Heart left ventricle (tissue), 16 donors: ENCODE data around the gene HDLBP. TPM values are rescaled to one million over a fixed set of nuclear protein-coding genes. Genes with fewer than 3 reads are reported as not detected.
"Not testable (repeated sequence)": the region's sequence is repeated elsewhere in the genome, so short reads cannot be mapped to it uniquely, and the experiment has no call there.

Experiments
- ATAC-seq, 4 donors: fragments of 200-7000 bp; cut with Tn5 transposase; one replicate each; pipeline ENCODE4 v1.9.1; 2020 to 2022; ENCODE audit warnings: moderate library complexity in 4 of 4, mild to moderate bottlenecking in 3 of 4, moderate number of reproducible peaks in 1 of 4
- DNase-seq, 5 donors: peaks; one replicate each; pipeline ENCODE4 v3.0.0-alpha.2; 2020
- H3K27ac ChIP-seq, 12 donors: fragments of 200-600 bp; sonication (generic) in 4 of 12; one replicate each; pipeline versions ENCODE4 v1.5.0 to v1.8.0; 2016 to 2022; ENCODE audit warnings: mild to moderate bottlenecking in 2 of 12
- H3K27me3 ChIP-seq, 9 donors: fragments of 200-600 bp; sonication (generic) in 2 of 9; one replicate each; pipeline versions ENCODE4 v1.5.1 to v1.8.0; 2016 to 2022; ENCODE audit warnings: mild to moderate bottlenecking in 3 of 9
- H3K36me3 ChIP-seq, 9 donors: fragments of 200-600 bp; sonication (generic) in 2 of 9; one replicate each; pipeline versions ENCODE4 v1.5.0 to v1.8.0; 2018 to 2022; ENCODE audit warnings: mild to moderate bottlenecking in 2 of 9
- H3K4me1 ChIP-seq, 12 donors: fragments of 200-600 bp; sonication (generic) in 4 of 12; one replicate each; pipeline versions ENCODE4 v1.5.0 to v1.8.0; 2016 to 2022; ENCODE audit warnings: mild to moderate bottlenecking in 3 of 12
- H3K4me3 ChIP-seq, 12 donors: fragments of 200-600 bp; sonication (generic) in 4 of 12; one replicate each; pipeline versions ENCODE4 v1.5.0 to v1.8.0; 2017 to 2022; ENCODE audit warnings: mild to moderate bottlenecking in 9 of 12, moderate library complexity in 4 of 12
- H3K9me3 ChIP-seq, 12 donors: fragments of 200-600 bp; sonication (generic) in 4 of 12; one replicate each; pipeline versions ENCODE4 v1.5.0 to v1.8.0; 2016 to 2022; ENCODE audit warnings: mild to moderate bottlenecking in 1 of 12
- CTCF ChIP-seq, 12 donors: fragments of 200-600 bp; sonication (generic) in 4 of 12; IDR thresholded peaks; one replicate each; pipeline versions ENCODE4 v1.5.0 to v1.8.0; 2018 to 2022; ENCODE audit warnings: antibody characterized with exemption in 12 of 12, mild to moderate bottlenecking in 5 of 12
- POLR2A ChIP-seq, 2 donors: fragments of 450-650 bp; IDR thresholded peaks; one replicate each; pipeline ENCODE4 v1.6.1; 2017; ENCODE audit warnings: antibody characterized with exemption in 2 of 2, mild to moderate bottlenecking in 2 of 2, moderate library complexity in 2 of 2
- WGBS, 4 donors: extraction: QIAGEN DNeasy Blood & Tissue Kit in 2 of 4; methylation state at CpG; one replicate each; pipeline versions ENCODE4 v1.1.5 to v1.1.7; 2013 to 2018; 5-methylcytosine and 5-hydroxymethylcytosine counted together
- intact Hi-C, 10 donors: fragments of 100-400 bp; cut with DNase I; formaldehyde crosslinking; loops; one replicate each; pipeline versions ENCODE4 v1.11.1 to v1.14.2; 2022
- polyA plus RNA-seq, 2 donors: library from polyadenylated mRNA; stranded (reverse); fragments of 200-250 nt; gene quantifications; one replicate each; pipeline ENCODE4 v1.2.3, GENCODE V29; 2013
- total RNA-seq, 9 donors: library from RNA; depleted of rRNA in 2 of 9; stranded (reverse); fragments of >200 nt in 2 of 9; fragmentation: NEBNext Ultra II Directional in 3 of 9; extraction: Animal tissue kit (Norgen Biotek cat#: 25700) in 3 of 9; gene quantifications; one replicate each; pipeline versions ENCODE4 v1.1.0 to v1.2.4, GENCODE V29; 2016 to 2023
- donor health status: ischemic (EF 13 %, LVEDD 7.1; RV severe dilation, severe dysfunction).
- donor health status: healthy with polysubstance abuse.
- donor health status: DM: no; HTN: yes; CAD: no.
- donor health status: DM: no; HTN: no; CAD: no.
- donor health status: ischemic (EF 25% LVEDD 6.9; RV normal size, moderate dysfunction).
- donor health status: ischemic (EF 25% LVEDD 5.7; RV mildly dilated, moderate dysfunction).
- donor health status: healthy.
- donor health status: DM: yes; HTN: yes; CAD: no.
- donor health status: ischemic (EF 35%, LVEDD 5.7; RV mildly dilated, moderate dysfunction).
- donor health status: nonischemic (EF 11% LVEDD 7.7; RV severe dilation, severe dysfunction).
- donor health status: DM: yes; HTN: yes; CAD: no.
- donor health status: PGD.
- donor health status: ischemic (EF 29% LVEDD 5.4; RV normal size, mild dysfunction).
- donor health status: nonischemic (EF 23%, LVEDD 6.1; RV moderate dilation, normal function).

HDLBP gene
- total and polyA plus RNA-seq, 11 donors, result 220 to 407 (median 343) TPM

GRCh38 chr2:241295326-241296095 lies 20.0 kb downstream of the HDLBP start:
- intact Hi-C loops, result no loop called here
- H3K9me3 ChIP-seq, result no peaks in the 10 kb centered on the region
- H3K4me3 ChIP-seq, result no peak overlapping the region
- WGBS, 4 donors, result 69 to 78% (median 75%) methylated on average over 7 of the region's 7 CpGs
- no peak overlapping the region for H3K27ac ChIP-seq
- peaks cover 0 to 11% (median 6%) of the 10 kb centered on the region in 9 donors for H3K36me3 ChIP-seq
- ATAC-seq (no peak), DNase-seq (no peak)
- TF ChIP-seq CTCF (IDR thresholded peaks at IDR 0.05) (no peak), POLR2A (IDR thresholded peaks at IDR 0.05) (no peak)
- H3K27me3 ChIP-seq, result no peaks in the 10 kb centered on the region
- H3K4me1 ChIP-seq, result peaks cover 0 to 20% (median 5%) of the 10 kb centered on the region in 12 donors

- DNase-seq, result not testable (repeated sequence)
These were observed 22.1 kb downstream of the HDLBP start for GRCh38 chr2:241293378-241293797.

DNA sequence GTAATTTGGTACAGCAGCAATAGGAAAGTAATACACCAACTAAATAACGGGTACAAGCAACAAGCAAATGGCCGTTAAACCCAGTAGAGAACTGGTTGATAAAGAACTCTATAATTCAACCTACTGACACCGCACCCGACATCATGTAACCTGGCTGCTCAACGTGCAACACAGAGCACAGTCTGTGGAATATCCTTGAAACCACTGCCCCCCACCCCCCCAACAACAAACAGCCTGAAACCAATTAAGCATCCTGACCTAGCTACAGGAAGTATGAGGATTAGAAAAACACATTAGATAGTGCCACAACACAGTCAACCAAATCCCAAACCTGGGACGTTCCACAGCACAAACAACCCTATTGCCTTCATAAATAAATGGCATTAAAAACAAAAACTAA lies 23.5 kb downstream of the HDLBP start:
- WGBS, 4 donors, result 81 to 87% (median 85%) methylated on average over 6 of the region's 6 CpGs

More at GRCh38 chr2:241293378-241293797, 22.1 kb downstream of the HDLBP start:
- H3K36me3 ChIP-seq, result peaks cover 0 to 11% (median 6%) of the 10 kb centered on the region in 9 donors
- WGBS, 4 donors, result 89 to 95% (median 91%) methylated on average over 7 of the region's 7 CpGs
- H3K27ac ChIP-seq, intact Hi-C loops, H3K4me3 ChIP-seq, H3K27me3 ChIP-seq, H3K9me3 ChIP-seq, ATAC-seq: not testable (repeated sequence)
- H3K4me1 ChIP-seq, result peaks cover 0 to 33% (median 11%) of the 10 kb centered on the region in 12 donors

DNA sequence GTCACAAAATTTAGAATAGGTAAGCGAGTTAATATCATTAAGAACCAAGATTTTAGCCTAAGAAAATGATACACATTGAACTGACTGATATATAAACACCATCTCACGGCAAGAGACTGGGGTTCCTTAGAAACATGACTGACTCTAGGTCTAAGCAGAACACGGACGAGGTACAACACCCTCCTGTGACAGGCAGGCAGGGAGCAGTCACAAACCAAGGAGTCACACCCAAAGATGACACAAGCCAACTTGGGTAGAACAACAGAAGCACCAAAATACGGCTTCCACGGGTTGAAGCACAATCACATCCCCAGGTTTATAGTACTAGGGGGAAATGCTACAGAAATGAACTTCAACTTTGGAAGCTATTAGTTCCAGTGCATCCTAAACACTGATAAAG lies 24.3 kb downstream of the HDLBP start:
- Histone ChIP-seq H3K27me3 (no peaks in the 10 kb centered on the region), H3K4me3 (no peak overlapping the region), H3K4me1 (peaks cover 0 to 39% (median 15%) of the 10 kb centered on the region in 12 donors), H3K36me3 (peaks cover 0 to 4% (median 0%) of the 10 kb centered on the region in 9 donors), H3K9me3 (no peaks in the 10 kb centered on the region), H3K27ac (no peak overlapping the region)
- DNase-seq (no peak), ATAC-seq (no peak)
- intact Hi-C loops, result no loop called here
- no peak for TF ChIP-seq POLR2A (IDR thresholded peaks at IDR 0.05)
- TF ChIP-seq CTCF (IDR thresholded peaks at IDR 0.05), result no peak
- WGBS, 4 donors, result 86 to 92% (median 87%) methylated on average over 6 of the region's 6 CpGs

More for the DNA sequence above, 23.5 kb downstream of the HDLBP start:
- DNase-seq (no peak), ATAC-seq (no peak)
- Histone ChIP-seq H3K27me3 (no peaks in the 10 kb centered on the region), H3K27ac (no peak overlapping the region), H3K4me3 (no peak overlapping the region), H3K36me3 (peaks cover 0 to 9% (median 0%) of the 10 kb centered on the region in 9 donors), H3K4me1 (peaks cover 0 to 39% (median 15%) of the 10 kb centered on the region in 12 donors), H3K9me3 (no peaks in the 10 kb centered on the region)
- TF ChIP-seq POLR2A (IDR thresholded peaks at IDR 0.05) (no peak), CTCF (IDR thresholded peaks at IDR 0.05) (no peak)
- intact Hi-C loops, result no loop called here
